Measurements from ENCODE around the gene RBM28.

Gene RBM28

GRCh38 chr7:128268233-128268632 lies 75.5 kb downstream of the RBM28 start:
- no peaks in the 10 kb centered on the region; the same call in 1 of the 2 replicates for H4K20me1 ChIP-seq (ENCODE audit: insufficient read depth, low read length)
- H3K4me2 ChIP-seq (ENCODE audit: insufficient read depth, low read length): no peak overlapping the region
- ATAC-seq (ENCODE audit: insufficient read depth, low read depth) (no peak), DNase-seq (no peak)
- H3K4me1 ChIP-seq (ENCODE audit: insufficient read depth, low read length): no peaks in the 10 kb centered on the region
- no peaks in the 10 kb centered on the region for H3K79me2 ChIP-seq (ENCODE audit: insufficient read depth, low read length)
- peaks cover 3% of the 10 kb centered on the region for H3K27me3 ChIP-seq (ENCODE audit: insufficient read depth, low read length, poor library complexity)
- H3K36me3 ChIP-seq (ENCODE audit: insufficient read depth, low read length): no peaks in the 10 kb centered on the region
- H3K9ac ChIP-seq (ENCODE audit: low read depth, low read length): no peak overlapping the region
- H2AFZ ChIP-seq (ENCODE audit: low read depth, low read length): no peak overlapping the region
- H3K9me3 ChIP-seq (ENCODE audit: insufficient read depth, low read length, severe bottlenecking): no peaks in the 10 kb centered on the region
- no peak overlapping the region for H3K27ac ChIP-seq (ENCODE audit: low read length)
- no peak overlapping the region for H3K4me3 ChIP-seq (ENCODE audit: low read depth in 1 of 2, low read length in 2 of 2)
- TF ChIP-seq CTCF (IDR thresholded peaks at IDR 0.05; ENCODE audit: borderline replicate concordance, extremely low read depth, low read length, poor library complexity, severe bottlenecking) (no peak), EZH2 (IDR thresholded peaks at IDR 0.05; ENCODE audit: borderline replicate concordance, low read depth, low read length, severe bottlenecking) (no peak)

GRCh38 chr7:128267595-128267924 lies 76.1 kb downstream of the RBM28 start:
- Histone ChIP-seq H3K9ac (ENCODE audit: low read depth, low read length) (no peak overlapping the region), H3K27ac (ENCODE audit: low read length) (no peak overlapping the region), H2AFZ (ENCODE audit: low read depth, low read length) (no peak overlapping the region), H3K4me2 (ENCODE audit: insufficient read depth, low read length) (no peak overlapping the region), H4K20me1 (ENCODE audit: insufficient read depth, low read length) (no peaks in the 10 kb centered on the region; the same call in 1 of the 2 replicates), H3K27me3 (ENCODE audit: insufficient read depth, low read length, poor library complexity) (peaks cover 3% of the 10 kb centered on the region), H3K4me3 (ENCODE audit: low read depth in 1 of 2, low read length in 2 of 2) (no peak overlapping the region), H3K79me2 (ENCODE audit: insufficient read depth, low read length) (no peaks in the 10 kb centered on the region), H3K36me3 (ENCODE audit: insufficient read depth, low read length) (no peaks in the 10 kb centered on the region), H3K9me3 (ENCODE audit: insufficient read depth, low read length, severe bottlenecking) (no peaks in the 10 kb centered on the region), H3K4me1 (ENCODE audit: insufficient read depth, low read length) (no peaks in the 10 kb centered on the region)
- DNase-seq (no peak), ATAC-seq (ENCODE audit: insufficient read depth, low read depth) (no peak)
- TF ChIP-seq EZH2 (IDR thresholded peaks at IDR 0.05; ENCODE audit: borderline replicate concordance, low read depth, low read length, severe bottlenecking) (no peak), CTCF (IDR thresholded peaks at IDR 0.05; ENCODE audit: borderline replicate concordance, extremely low read depth, low read length, poor library complexity, severe bottlenecking) (no peak)

- no peaks in the 10 kb centered on the region for H3K4me1 ChIP-seq (ENCODE audit: insufficient read depth, low read length)
- DNase-seq (no peak), ATAC-seq (ENCODE audit: insufficient read depth, low read depth) (no peak)
- no peak overlapping the region for H3K9ac ChIP-seq (ENCODE audit: low read depth, low read length)
- H3K27me3 ChIP-seq (ENCODE audit: insufficient read depth, low read length, poor library complexity): peaks cover 3% of the 10 kb centered on the region
- TF ChIP-seq EZH2 (IDR thresholded peaks at IDR 0.05; ENCODE audit: borderline replicate concordance, low read depth, low read length, severe bottlenecking) (no peak), CTCF (IDR thresholded peaks at IDR 0.05; ENCODE audit: borderline replicate concordance, extremely low read depth, low read length, poor library complexity, severe bottlenecking) (no peak)
- no peak overlapping the region for H2AFZ ChIP-seq (ENCODE audit: low read depth, low read length)
- no peaks in the 10 kb centered on the region for H3K36me3 ChIP-seq (ENCODE audit: insufficient read depth, low read length)
- H3K4me2 ChIP-seq (ENCODE audit: insufficient read depth, low read length): no peak overlapping the region
- H3K79me2 ChIP-seq (ENCODE audit: insufficient read depth, low read length): no peaks in the 10 kb centered on the region
- H3K4me3 ChIP-seq (ENCODE audit: low read depth in 1 of 2, low read length in 2 of 2): no peak overlapping the region
- no peaks in the 10 kb centered on the region; the same call in 1 of the 2 replicates for H4K20me1 ChIP-seq (ENCODE audit: insufficient read depth, low read length)
- H3K9me3 ChIP-seq (ENCODE audit: insufficient read depth, low read length, severe bottlenecking): no peaks in the 10 kb centered on the region
- no peak overlapping the region for H3K27ac ChIP-seq (ENCODE audit: low read length)
These were observed 76.7 kb downstream of the RBM28 start for GRCh38 chr7:128266883-128267594.

All from DND-41 (cell line).